K562 (cell line): ENCODE data around the gene ATP13A1. TPM values are rescaled to one million over a fixed set of nuclear protein-coding genes. Genes with fewer than 3 reads are reported as not detected.
A peak's percentile ranks its signal among the peaks of the same experiment; 100 is the strongest.

ENCODE experiments used
- ATAC-seq: fragments of 200-7000 bp; cut with Tn5 transposase; 3 replicates; pipeline ENCODE4 v1.9.1; 2020; ENCODE audit warnings: moderate library complexity
- BruUV-seq: library from RNA; stranded (reverse); fragments of 400-500 nt; replicated peaks from 2 replicates; lab custom pipeline; 2021; lab: Mats Ljungman, UMichigan
- CTCF ChIA-PET: fragments of 300-600 bp; formaldehyde crosslinking; extraction: SDS; loops from one replicate; lab custom pipeline; 2021; ENCODE audit warnings: low intra/inter-chr PET ratio; lab: Yijun Ruan, JAX
- POLR2A ChIA-PET: fragments of 300-600, 350-650 bp; sonication (Branson Sonifier 250); formaldehyde crosslinking; extraction: SDS; loops from one replicate; lab custom pipeline; 2021; ENCODE audit warnings: antibody characterized with exemption, inconsistent platforms; lab: Yijun Ruan, JAX
- DNase-seq, 4 experiments: peaks; one replicate each; pipeline versions ENCODE4 v3.0.0 to v3.0.0-alpha.2; 2011 to 2018; ENCODE audit warnings: low spot score in 3 of 4, mixed read lengths in 3 of 4; ENCODE audit errors: extremely low read depth in 1 of 4
- FAIRE-seq: peaks from 2 replicates; lab custom pipeline; 2011; peaks lifted over from hg19 to GRCh38; lab: Jason Lieb, UNC
- H2AFZ ChIP-seq: 2 replicates; pipeline ENCODE4 v1.6.0; 2011; ENCODE audit warnings: low read depth, low read length, control low read depth, inconsistent platforms
- H3K27ac ChIP-seq: fragments of 200-600 bp; 3 replicates; pipeline ENCODE4 v1.8.0; 2011; ENCODE audit warnings: low read depth, mild to moderate bottlenecking, control low read depth, inconsistent platforms, low read length, moderate library complexity, mixed read lengths; ENCODE audit errors: extremely low read depth
- H3K27me3 ChIP-seq, 2 experiments: fragments of 300-600 bp in 1 of 2; 2 replicates in 1 of 2; 3 replicates in 1 of 2; pipeline versions ENCODE4 v1.6.0 to v1.8.0; 2011; ENCODE audit warnings: inconsistent platforms in 2 of 2, low read length in 2 of 2, mild to moderate bottlenecking in 1 of 2, mixed read lengths in 1 of 2, moderate library complexity in 1 of 2; ENCODE audit not compliant: control insufficient read depth in 2 of 2, insufficient read depth in 2 of 2
- H3K36me3 ChIP-seq: fragments of 300-600 bp; 3 replicates; pipeline ENCODE4 v1.8.0; 2011; ENCODE audit warnings: mild to moderate bottlenecking, low read length, inconsistent platforms; ENCODE audit not compliant: control insufficient read depth, insufficient read depth
- H3K4me1 ChIP-seq, 2 experiments: fragments of 200-600 bp in 1 of 2; replicated peaks in 1 of 2; 2 replicates in 1 of 2; 3 replicates in 1 of 2; pipeline versions ENCODE4 v1.5.1 to v1.8.0; 2011; ENCODE audit warnings: inconsistent platforms in 2 of 2, low read length in 2 of 2, mild to moderate bottlenecking in 1 of 2, mixed read lengths in 1 of 2, moderate library complexity in 1 of 2; ENCODE audit not compliant: control insufficient read depth in 2 of 2, insufficient read depth in 2 of 2
- H3K4me2 ChIP-seq: 2 replicates; pipeline ENCODE4 v1.6.1; 2011; ENCODE audit warnings: low read length, control low read depth, inconsistent platforms, mixed read lengths; ENCODE audit not compliant: insufficient read depth
- H3K4me3 ChIP-seq: fragments of 200-600 bp; sonication (generic), shearing (Covaris generic); 2 replicates; pipeline ENCODE4 v1.5.1; 2016; ENCODE audit warnings: control low read depth, inconsistent platforms
- H3K79me2 ChIP-seq: fragments of 200-600 bp; 3 replicates; pipeline ENCODE4 v1.8.0; 2011; ENCODE audit warnings: low read length, inconsistent platforms; ENCODE audit not compliant: control insufficient read depth, insufficient read depth
- H3K9ac ChIP-seq, 2 experiments: 2 replicates each; pipeline versions ENCODE4 v1.6.0 to v1.6.1; 2011; ENCODE audit warnings: low read depth in 2 of 2, low read length in 2 of 2, control low read depth in 1 of 2, inconsistent platforms in 1 of 2, mild to moderate bottlenecking in 1 of 2, mixed read lengths in 1 of 2; ENCODE audit not compliant: insufficient read depth in 1 of 2
- H3K9me1 ChIP-seq: one replicate; pipeline ENCODE4 v1.6.0; 2011; ENCODE audit warnings: inconsistent platforms, mild to moderate bottlenecking, low read length, moderate library complexity; ENCODE audit not compliant: control insufficient read depth, insufficient read depth
- H3K9me3 ChIP-seq: replicated peaks from 2 replicates; pipeline ENCODE4 v1.5.1; 2011; ENCODE audit warnings: low read depth, low read length, inconsistent platforms; ENCODE audit not compliant: control insufficient read depth, insufficient read depth
- H4K20me1 ChIP-seq: replicated peaks from 2 replicates; pipeline ENCODE4 v1.6.1; 2011; ENCODE audit warnings: low read length, inconsistent platforms, mixed read lengths; ENCODE audit not compliant: control insufficient read depth, insufficient read depth
- FOXK2 ChIP-seq, 2 experiments: fragments of 450-650 bp; IDR thresholded peaks in 1 of 2; conservative IDR thresholded peaks in 1 of 2; 2 replicates each; pipeline ENCODE4 v1.6.1; 2016; ENCODE audit warnings: low read depth in 2 of 2, mild to moderate bottlenecking in 1 of 2
- RFX1 ChIP-seq: fragments of 450-650 bp; IDR thresholded peaks from 2 replicates; pipeline ENCODE4 v1.6.1; 2016; ENCODE audit warnings: mild to moderate bottlenecking, moderate library complexity
- TARDBP ChIP-seq: fragments of 450-650 bp; IDR thresholded peaks from 2 replicates; pipeline ENCODE4 v1.6.1; 2016
- ZNF24 ChIP-seq: fragments of 450-650 bp; IDR thresholded peaks from 2 replicates; pipeline ENCODE4 v1.6.1; 2016
- ZNF764 ChIP-seq: fragments of 250-450 bp; sonication (Bioruptor Pico); IDR thresholded peaks from 2 replicates; pipeline ENCODE4 v1.4.0; 2020; ENCODE audit warnings: low read depth, mild to moderate bottlenecking, moderate library complexity
- WGBS: fragments of 100-300 bp; shearing (Covaris generic); methylation state at CpG from one replicate; pipeline ENCODE4 v1.1.6; 2016; ENCODE audit warnings: low coverage, mixed read lengths; ENCODE audit not compliant: insufficient coverage; ENCODE audit errors: missing lambda C conversion rate; 5-methylcytosine and 5-hydroxymethylcytosine counted together
- in situ Hi-C: fragments of 300-500 bp; cut with MboI; formaldehyde crosslinking; loops from 4 replicates; pipeline ENCODE4 v1.15.0; 2018; ENCODE audit warnings: inconsistent platforms, mixed read lengths
- intact Hi-C: fragments of 100-400 bp; cut with micrococcal nuclease; formaldehyde crosslinking; loops from 2 replicates; pipeline ENCODE4 v1.14.2; 2022
- polyA plus RNA-seq, 8 experiments: library from polyadenylated mRNA; depleted of rRNA in 4 of 8; stranded (reverse) in 5 of 8; unstranded in 3 of 8; fragments of >200 nt; fragmentation: Nextera tagmentation in 2 of 8; fragmentation: Illumina TruSeq in 1 of 8; extraction: Ambion mirVana in 2 of 8; extraction: Trizol in 1 of 8; gene quantifications; 2 replicates each; pipeline versions ENCODE4 v1.2.1 to v1.2.3, GENCODE V29; 2011 to 2014; ENCODE audit warnings: inconsistent platforms in 1 of 8, missing spikeins in 1 of 8
- total RNA-seq, 7 experiments: library from RNA; depleted of rRNA in 6 of 7; stranded (reverse); fragments of >200 nt in 6 of 7; fragmentation: Illumina TruSeq in 2 of 7; extraction: Trizol in 2 of 7; gene quantifications; 2 replicates each; pipeline versions ENCODE4 v1.2.1 to v1.2.3, GENCODE V29; 2011 to 2021; ENCODE audit warnings: low replicate concordance in 1 of 7
- TF ChIP-seq, protein P1 (sequence below), 2 experiments: fragments of 200-800 bp in 1 of 2; sonication (Bioruptor generic) in 1 of 2; sonication (generic) in 1 of 2; formaldehyde crosslinking in 1 of 2; IDR thresholded peaks in 1 of 2; conservative IDR thresholded peaks in 1 of 2; 2 replicates each; pipeline versions ENCODE4 v1.5.0 to v1.6.1; 2016 to 2020; ENCODE audit warnings: missing compliant biosample characterization in 1 of 2, missing genetic modification characterization in 1 of 2, missing genetic modification reagents in 1 of 2

Gene ATP13A1
- total and polyA plus RNA-seq, 9 of the 15 experiments (the other 6 are each of a cell fraction or from before 2014, with no cell fraction given): 0.90 to 83.8 (median 23.1) TPM

- H3K36me3 ChIP-seq: no peaks in the 10 kb centered on the region
- no peaks in the 10 kb centered on the region for H3K9me3 ChIP-seq
- no TSS peak for BruUV-seq
- no peak overlapping the region for H3K27ac ChIP-seq
- POLR2A ChIA-PET: interaction anchor here (1.0 kb wide), 1 partner anchor 35 kb away, joined by 3 read pairs; the partner anchor contains the start of gene ZNF14
- H3K9me1 ChIP-seq: no peaks in the 10 kb centered on the region
- no peak for ATAC-seq
- in situ Hi-C loops (no loop called here), intact Hi-C loops (no loop called here)
- no peaks in the 10 kb centered on the region for H4K20me1 ChIP-seq
- H3K4me1 ChIP-seq: no peaks in the 10 kb centered on the region
- no peak overlapping the region for H3K4me3 ChIP-seq
- DNase-seq: no peak
- H2AFZ ChIP-seq: no peak overlapping the region
- 2% methylated on average over 5 of the region's 5 CpGs for WGBS
- CTCF ChIA-PET: no interaction called here
- H3K4me2 ChIP-seq: no peak overlapping the region
- TF ChIP-seq, protein P1, sequence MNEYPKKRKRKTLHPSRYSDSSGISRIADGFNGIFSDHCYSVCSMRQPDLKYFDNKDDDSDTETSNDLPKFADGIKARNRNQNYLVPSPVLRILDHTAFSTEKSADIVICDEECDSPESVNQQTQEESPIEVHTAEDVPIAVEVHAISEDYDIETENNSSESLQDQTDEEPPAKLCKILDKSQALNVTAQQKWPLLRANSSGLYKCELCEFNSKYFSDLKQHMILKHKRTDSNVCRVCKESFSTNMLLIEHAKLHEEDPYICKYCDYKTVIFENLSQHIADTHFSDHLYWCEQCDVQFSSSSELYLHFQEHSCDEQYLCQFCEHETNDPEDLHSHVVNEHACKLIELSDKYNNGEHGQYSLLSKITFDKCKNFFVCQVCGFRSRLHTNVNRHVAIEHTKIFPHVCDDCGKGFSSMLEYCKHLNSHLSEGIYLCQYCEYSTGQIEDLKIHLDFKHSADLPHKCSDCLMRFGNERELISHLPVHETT (CRISPR knock-in tag; conservative IDR thresholded peaks at IDR 0.05 in 1 of 2, IDR thresholded peaks at IDR 0.05 in 1 of 2): no peak
- no peak for TF ChIP-seq ZNF764
- TF ChIP-seq TARDBP: no peak
- no peak for TF ChIP-seq FOXK2 (conservative IDR thresholded peaks at IDR 0.05 in 1 of 2, IDR thresholded peaks at IDR 0.05 in 1 of 2; ENCODE audit: low read depth in 2 of 2)
- TF ChIP-seq ZNF24: no peak
- TF ChIP-seq RFX1: peak; percentile 51; the same call in 1 of the 2 replicates
- TF ChIP-seq, all 486 proteins: peak for 1
- Histone ChIP-seq H3K9ac (no peak overlapping the region), H3K27me3 (peaks cover 0 to 6% of the 10 kb centered on the region in 2 experiments; a peak in 2 of 5 replicates), H3K79me2 (no peaks in the 10 kb centered on the region)
- FAIRE-seq: no peak
Measured at GRCh38 chr19:19697589-19697988, 34.1 kb upstream of the ATP13A1 start.
